Fibroblast of the aortic adventitia (primary cell): ENCODE measurements around the gene NPW. TPM values are rescaled to one million over a fixed set of nuclear protein-coding genes. Genes with fewer than 3 reads are reported as not detected.

ENCODE experiments used
- DNase-seq: peaks from one replicate; pipeline ENCODE4 v3.0.0-alpha.2; 2010; ENCODE audit warnings: low read depth
- H3K4me3 ChIP-seq: 2 replicates; pipeline ENCODE4 v1.5.1; 2011; ENCODE audit warnings: low read depth, mild to moderate bottlenecking, control low read depth, low read length, moderate library complexity
- total RNA-seq: library from RNA; depleted of rRNA; stranded (reverse); fragments of >200 nt; gene quantifications from 2 replicates; pipeline ENCODE4 v1.2.3, GENCODE V29; 2012; ENCODE audit warnings: low replicate concordance
- TF ChIP-seq, protein P1 (sequence below): IDR thresholded peaks from 2 replicates; pipeline ENCODE4 v1.5.1; 2011; ENCODE audit warnings: mild to moderate bottlenecking, low read length, control low read depth, inconsistent platforms; ENCODE audit not compliant: insufficient read depth

Gene NPW
- total RNA-seq, 1 donor, result 0.45 TPM

DNA sequence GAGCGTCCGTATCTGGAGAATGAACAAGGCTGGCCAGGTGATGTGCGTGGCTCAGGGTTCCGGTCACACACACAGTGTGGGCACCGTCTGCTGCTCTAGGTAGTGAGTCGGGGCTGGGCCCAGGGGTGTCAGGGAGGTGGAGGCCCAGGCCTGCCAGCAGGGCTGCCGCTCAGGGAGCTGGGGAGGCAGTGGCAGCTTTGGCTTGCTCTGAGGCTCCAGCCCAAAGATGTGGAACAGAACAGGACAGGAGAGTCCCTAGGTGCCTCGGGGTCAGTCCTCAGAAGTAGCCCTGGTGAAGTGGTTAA, 43.4 kb upstream of the NPW start:
- no peak overlapping the region for H3K4me3 ChIP-seq
- TF ChIP-seq, protein P1, sequence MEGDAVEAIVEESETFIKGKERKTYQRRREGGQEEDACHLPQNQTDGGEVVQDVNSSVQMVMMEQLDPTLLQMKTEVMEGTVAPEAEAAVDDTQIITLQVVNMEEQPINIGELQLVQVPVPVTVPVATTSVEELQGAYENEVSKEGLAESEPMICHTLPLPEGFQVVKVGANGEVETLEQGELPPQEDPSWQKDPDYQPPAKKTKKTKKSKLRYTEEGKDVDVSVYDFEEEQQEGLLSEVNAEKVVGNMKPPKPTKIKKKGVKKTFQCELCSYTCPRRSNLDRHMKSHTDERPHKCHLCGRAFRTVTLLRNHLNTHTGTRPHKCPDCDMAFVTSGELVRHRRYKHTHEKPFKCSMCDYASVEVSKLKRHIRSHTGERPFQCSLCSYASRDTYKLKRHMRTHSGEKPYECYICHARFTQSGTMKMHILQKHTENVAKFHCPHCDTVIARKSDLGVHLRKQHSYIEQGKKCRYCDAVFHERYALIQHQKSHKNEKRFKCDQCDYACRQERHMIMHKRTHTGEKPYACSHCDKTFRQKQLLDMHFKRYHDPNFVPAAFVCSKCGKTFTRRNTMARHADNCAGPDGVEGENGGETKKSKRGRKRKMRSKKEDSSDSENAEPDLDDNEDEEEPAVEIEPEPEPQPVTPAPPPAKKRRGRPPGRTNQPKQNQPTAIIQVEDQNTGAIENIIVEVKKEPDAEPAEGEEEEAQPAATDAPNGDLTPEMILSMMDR, result no peak
- no peak for DNase-seq

DNA sequence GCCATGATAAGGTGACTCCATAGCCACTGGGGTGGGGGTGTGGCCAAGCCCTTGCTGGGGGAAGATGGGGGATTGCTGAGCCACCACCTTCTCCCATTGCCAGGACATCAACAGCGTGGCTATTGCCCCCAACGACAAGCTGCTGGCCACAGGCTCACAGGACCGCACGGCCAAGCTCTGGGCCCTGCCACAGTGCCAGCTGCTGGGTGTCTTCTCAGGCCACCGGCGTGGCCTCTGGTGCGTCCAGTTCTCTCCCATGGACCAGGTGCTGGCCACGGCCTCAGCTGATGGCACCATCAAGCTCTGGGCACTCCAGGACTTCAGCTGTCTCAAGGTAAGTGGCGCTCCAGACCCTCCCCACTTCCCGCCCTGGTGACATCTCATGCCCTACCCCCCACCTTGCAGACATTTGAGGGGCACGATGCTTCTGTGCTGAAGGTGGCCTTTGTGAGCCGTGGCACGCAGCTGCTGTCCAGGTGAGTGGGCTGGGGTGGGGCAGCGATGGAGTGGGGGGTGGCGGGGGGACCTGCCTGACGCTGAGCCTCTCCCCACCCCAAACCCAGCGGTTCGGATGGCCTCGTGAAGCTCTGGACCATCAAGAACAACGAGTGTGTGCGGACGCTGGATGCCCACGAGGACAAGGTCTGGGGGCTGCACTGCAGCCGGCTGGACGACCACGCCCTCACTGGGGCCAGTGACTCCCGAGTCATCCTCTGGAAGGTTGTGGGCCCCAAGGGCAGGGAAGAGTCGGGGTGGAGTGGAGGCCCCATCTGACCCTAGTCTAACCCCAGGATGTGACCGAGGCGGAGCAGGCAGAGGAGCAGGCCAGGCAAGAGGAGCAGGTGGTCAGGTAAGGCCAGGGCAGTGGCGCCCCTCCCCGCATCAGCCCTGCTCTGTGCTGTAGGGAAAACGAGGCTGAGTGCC, 42.4 kb upstream of the NPW start:
- DNase-seq, result no peak
- TF ChIP-seq, protein P1, result no peak
- no peak overlapping the region for H3K4me3 ChIP-seq

DNA sequence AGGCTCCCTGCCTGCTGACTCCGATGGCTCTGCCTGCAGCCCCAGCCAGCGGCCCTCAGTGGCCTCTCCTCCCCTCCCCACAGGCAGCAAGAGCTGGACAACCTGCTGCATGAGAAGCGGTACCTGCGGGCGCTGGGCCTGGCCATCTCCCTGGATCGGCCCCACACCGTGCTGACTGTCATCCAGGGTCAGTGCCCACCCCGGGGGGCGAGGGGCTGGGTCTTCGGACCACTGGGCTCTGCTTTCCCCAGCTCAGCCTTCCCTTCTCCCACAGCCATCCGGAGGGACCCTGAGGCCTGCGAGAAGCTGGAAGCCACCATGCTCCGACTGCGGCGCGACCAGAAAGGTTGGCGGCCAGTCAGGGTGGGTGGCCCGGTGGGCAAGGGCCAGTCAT, 41.7 kb upstream of the NPW start:
- no peak for DNase-seq
- TF ChIP-seq, protein P1, result no peak
- H3K4me3 ChIP-seq, result no peak overlapping the region

DNA sequence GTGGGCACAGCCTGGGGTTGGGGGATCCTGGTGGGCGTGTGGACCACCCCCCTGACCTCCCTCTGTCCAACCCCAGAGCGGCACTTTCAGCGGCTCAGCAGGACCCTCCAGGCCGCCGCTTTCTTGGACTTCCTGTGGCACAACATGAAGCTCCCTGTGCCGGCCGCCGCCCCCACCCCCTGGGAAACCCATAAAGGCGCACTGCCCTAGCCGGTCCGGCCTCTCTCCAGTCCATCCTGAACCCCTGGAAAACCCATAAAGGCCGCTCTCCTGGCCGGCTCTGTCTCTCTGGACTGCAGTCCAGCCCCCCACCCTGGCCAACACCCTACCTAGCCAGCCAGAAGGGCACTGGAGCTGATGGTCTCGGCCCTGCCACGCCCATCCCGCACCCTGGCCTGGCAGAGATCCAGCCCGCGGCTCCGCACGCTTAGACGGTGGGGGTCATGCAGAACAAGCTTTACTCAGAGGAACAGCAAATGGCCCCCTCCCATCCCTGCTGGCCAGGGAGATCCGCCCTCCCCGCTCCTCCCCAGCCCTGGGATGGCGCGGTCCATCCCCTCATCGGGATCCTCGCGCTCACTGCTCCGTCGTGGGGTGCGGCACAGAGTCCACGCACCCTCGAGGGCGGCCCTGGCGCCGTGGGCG, 41.0 kb upstream of the NPW start:
- no peak for DNase-seq

DNA sequence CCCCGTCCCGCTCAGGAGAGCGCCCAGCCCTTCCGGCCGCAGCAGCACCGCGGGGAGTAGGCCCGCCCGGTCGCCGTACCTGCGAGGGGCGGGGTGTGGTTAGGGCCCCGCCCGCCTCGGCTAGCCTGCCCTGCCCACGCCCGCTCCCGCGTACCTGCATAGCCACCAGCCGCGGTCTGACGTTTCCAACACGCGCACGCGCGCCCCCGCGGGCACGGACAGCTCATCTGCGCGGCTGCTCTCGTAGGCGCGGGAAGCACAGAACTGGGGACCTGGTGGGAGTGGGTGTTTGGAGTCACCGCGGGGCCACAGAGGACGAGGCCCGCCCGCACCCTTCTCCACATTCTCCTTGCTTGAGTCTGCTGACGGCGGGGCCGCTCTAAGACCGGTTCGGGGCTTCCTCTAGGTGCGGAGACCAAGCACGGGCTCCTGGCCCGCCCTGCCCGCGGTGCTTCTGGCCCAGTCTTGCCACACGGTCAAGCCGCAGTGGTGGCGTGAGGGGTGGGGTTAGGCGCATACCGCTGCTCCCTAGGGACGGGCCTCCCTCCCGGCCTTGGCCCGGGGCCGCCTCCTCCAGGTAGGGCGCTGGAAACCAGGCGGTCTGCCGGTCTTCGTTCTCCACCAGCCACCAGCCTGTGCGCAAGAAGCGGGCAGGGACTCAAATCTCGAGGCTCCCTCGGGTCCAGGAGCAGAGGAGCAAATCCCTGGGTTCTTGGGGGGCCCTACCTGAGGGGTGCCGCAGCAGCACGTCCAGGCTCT, 40.1 kb upstream of the NPW start:
- no peak overlapping the region for H3K4me3 ChIP-seq
- TF ChIP-seq, protein P1, result no peak
- no peak for DNase-seq

More for the DNA sequence above, 41.0 kb upstream of the NPW start:
- no peak overlapping the region for H3K4me3 ChIP-seq
- TF ChIP-seq, protein P1, result no peak

DNA sequence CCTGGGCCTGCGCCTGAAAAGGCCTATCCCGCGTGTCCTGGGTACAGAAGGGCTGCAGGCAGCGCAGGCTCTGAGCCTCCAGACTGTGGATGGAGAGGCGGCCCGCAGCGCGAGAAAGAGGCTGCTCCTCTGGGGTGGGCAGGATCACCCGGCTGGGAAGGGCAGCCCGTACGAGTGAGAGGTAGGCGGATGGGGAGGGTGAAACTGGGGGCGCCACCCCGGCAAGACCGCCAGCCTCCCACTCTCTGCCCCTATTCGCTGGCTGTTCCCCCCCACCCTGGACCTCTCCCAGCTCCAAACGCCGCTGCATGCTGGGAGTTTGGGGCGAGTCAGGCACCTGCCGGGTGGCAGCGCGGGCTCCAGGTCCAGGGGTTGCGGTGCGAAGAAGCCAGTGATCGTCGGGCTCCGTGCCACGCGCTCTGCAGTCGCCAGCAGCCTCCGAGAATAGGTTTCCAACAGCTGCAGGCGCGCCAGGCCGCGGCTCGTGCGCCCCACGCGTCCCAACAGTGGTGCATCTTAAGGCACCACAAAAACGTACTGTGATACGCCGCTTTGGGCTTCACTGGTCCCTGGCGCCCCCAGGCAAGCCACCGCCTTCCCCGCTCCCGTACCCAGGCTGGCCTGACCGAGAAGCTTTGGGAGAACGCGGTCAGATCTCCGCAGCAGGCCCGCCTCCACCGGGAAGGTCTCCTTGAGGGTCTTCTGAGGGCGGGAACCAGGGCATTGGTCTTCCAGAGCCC, 39.4 kb upstream of the NPW start:
- TF ChIP-seq, protein P1, result no peak
- no peak for DNase-seq
- no peak overlapping the region for H3K4me3 ChIP-seq
